Naive thymus-derived CD4-positive, alpha-beta T cell (primary cell): Measurements from ENCODE around the gene BCL6B. TPM values are rescaled to one million over a fixed set of nuclear protein-coding genes. Genes with fewer than 3 reads are reported as not detected.
"Not testable (repeated sequence)": the region's sequence is repeated elsewhere in the genome, so short reads cannot be mapped to it uniquely, and the experiment has no call there.

ENCODE experiments used
- ATAC-seq: fragments of 150-1000 bp; cut with Tn5 transposase; 2 replicates; pipeline ENCODE4 v1.10.0; 2021; ENCODE audit warnings: mild to moderate bottlenecking, moderate library complexity
- CTCF ChIA-PET: fragments of 350-600 bp; sonication (Branson Sonifier 250); formaldehyde crosslinking; loops from one replicate; lab custom pipeline; 2021; ENCODE audit warnings: antibody characterized with exemption; lab: Charles Lee
- POLR2A ChIA-PET: fragments of 350-600 bp; sonication (Branson Sonifier 250); formaldehyde crosslinking; loops from one replicate; lab custom pipeline; 2021; ENCODE audit warnings: antibody characterized with exemption, inconsistent platforms; lab: Charles Lee
- DNase-seq, 9 donors: peaks; one replicate each; pipeline versions ENCODE4 v3.0.0 to v3.0.0-alpha.2; 2020 to 2022; ENCODE audit warnings: mixed read lengths in 1 of 9
- H3K27ac ChIP-seq: one replicate; pipeline ENCODE4 v1.7.0; 2013; ENCODE audit warnings: mild to moderate bottlenecking, low read depth, low read length, moderate library complexity
- H3K27me3 ChIP-seq, 2 donors: one replicate each; pipeline ENCODE4 v1.7.0; 2013; ENCODE audit warnings: low read length in 2 of 2, mild to moderate bottlenecking in 2 of 2, moderate library complexity in 2 of 2; ENCODE audit not compliant: control insufficient read depth in 2 of 2, insufficient read depth in 2 of 2
- H3K36me3 ChIP-seq, 3 experiments: 1 replicate in 2 of 3; 2 replicates in 1 of 3; pipeline ENCODE4 v1.7.0; 2013; ENCODE audit warnings: low read length in 3 of 3, mild to moderate bottlenecking in 3 of 3, moderate library complexity in 1 of 3; ENCODE audit not compliant: insufficient read depth in 3 of 3, control insufficient read depth in 2 of 3
- H3K4me1 ChIP-seq, 2 donors: one replicate each; pipeline ENCODE4 v1.7.0; 2013; ENCODE audit warnings: low read length in 2 of 2, mild to moderate bottlenecking in 2 of 2, moderate library complexity in 1 of 2; ENCODE audit not compliant: control insufficient read depth in 2 of 2, insufficient read depth in 2 of 2
- H3K4me3 ChIP-seq: 2 replicates; pipeline ENCODE4 v1.7.0; 2013; ENCODE audit warnings: mild to moderate bottlenecking, low read length
- H3K9me3 ChIP-seq, 3 experiments: 1 replicate in 2 of 3; 2 replicates in 1 of 3; pipeline ENCODE4 v1.7.0; 2013; ENCODE audit warnings: low read length in 3 of 3; ENCODE audit not compliant: control insufficient read depth in 2 of 3
- H3K27ac Mint-ChIP-seq, 9 donors: one replicate each; pipeline ENCODE4 v1.8.0; 2020 to 2022; ENCODE audit warnings: mixed read lengths in 9 of 9, mild to moderate bottlenecking in 8 of 9, moderate library complexity in 5 of 9, inconsistent platforms in 2 of 9
- H3K27me3 Mint-ChIP-seq, 5 donors: one replicate each; pipeline ENCODE4 v1.8.0; 2021 to 2022; ENCODE audit warnings: mixed read lengths in 5 of 5, mild to moderate bottlenecking in 1 of 5
- H3K36me3 Mint-ChIP-seq, 5 donors: one replicate each; pipeline ENCODE4 v1.8.0; 2020 to 2022; ENCODE audit warnings: mixed read lengths in 5 of 5, mild to moderate bottlenecking in 3 of 5, inconsistent platforms in 1 of 5
- H3K4me1 Mint-ChIP-seq, 7 donors: one replicate each; pipeline ENCODE4 v1.8.0; 2020 to 2022; ENCODE audit warnings: mixed read lengths in 7 of 7, mild to moderate bottlenecking in 3 of 7, inconsistent platforms in 1 of 7
- H3K4me3 Mint-ChIP-seq, 10 donors: one replicate each; pipeline ENCODE4 v1.8.0; 2020 to 2022; ENCODE audit warnings: mild to moderate bottlenecking in 10 of 10, mixed read lengths in 10 of 10, moderate library complexity in 6 of 10, inconsistent platforms in 2 of 10
- H3K9me3 Mint-ChIP-seq, 11 donors: one replicate each; pipeline ENCODE4 v1.8.0; 2020 to 2022; ENCODE audit warnings: mixed read lengths in 11 of 11, mild to moderate bottlenecking in 4 of 11, inconsistent platforms in 1 of 11, moderate library complexity in 1 of 11
- intact Hi-C, 2 donors: fragments of 100-400 bp; cut with micrococcal nuclease; formaldehyde crosslinking; loops; one replicate each; pipeline ENCODE4 v1.15.1; 2023
- polyA plus RNA-seq, 2 donors: library from polyadenylated mRNA; unstranded; fragments of 300-500 nt; fragmentation: Illumina TruSeq; gene quantifications; one replicate each; pipeline ENCODE4 v1.2.3, GENCODE V29; 2021
- total RNA-seq, 6 experiments: library from RNA in 5 of 6; stranded (reverse) in 5 of 6; gene quantifications; 1 replicate in 5 of 6; 2 replicates in 1 of 6; pipeline ENCODE4 v1.2.3 and lab custom pipeline; 2021 to 2026

Gene BCL6B
- total and polyA plus RNA-seq, 7 experiments from 2014 or later = 0.70 TPM; not detected in 6

GRCh38 chr17:6993613-6994056, 29.2 kb upstream of the BCL6B start:
- intact Hi-C loops, H3K27ac ChIP-seq, H3K9me3 ChIP-seq, H3K9me3 Mint-ChIP-seq, H3K4me1 ChIP-seq, H3K4me3 ChIP-seq, H3K4me3 Mint-ChIP-seq, H3K4me1 Mint-ChIP-seq, H3K27me3 ChIP-seq, DNase-seq, ATAC-seq, H3K27me3 Mint-ChIP-seq: not testable (repeated sequence)
- POLR2A ChIA-PET = interaction anchor here (1.0 kb wide), 1 partner anchor 19 kb away, joined by 3 read pairs; the partner anchor contains the start of gene RNASEK
- CTCF ChIA-PET = interaction anchor here (1.3 kb wide), 1 partner anchor 11 kb away, joined by 3 read pairs; no protein-coding TSS in a partner anchor
- Mint-ChIP-seq H3K36me3 (peaks cover 4 to 14% (median 11%) of the 10 kb centered on the region in 5 donors), H3K27ac (peak overlapping the region in 4 of 9 donors; percentile 18 to 63 (median 37))
- H3K36me3 ChIP-seq = peaks cover 0 to 20% (median 0%) of the 10 kb centered on the region in 3 experiments

DNA sequence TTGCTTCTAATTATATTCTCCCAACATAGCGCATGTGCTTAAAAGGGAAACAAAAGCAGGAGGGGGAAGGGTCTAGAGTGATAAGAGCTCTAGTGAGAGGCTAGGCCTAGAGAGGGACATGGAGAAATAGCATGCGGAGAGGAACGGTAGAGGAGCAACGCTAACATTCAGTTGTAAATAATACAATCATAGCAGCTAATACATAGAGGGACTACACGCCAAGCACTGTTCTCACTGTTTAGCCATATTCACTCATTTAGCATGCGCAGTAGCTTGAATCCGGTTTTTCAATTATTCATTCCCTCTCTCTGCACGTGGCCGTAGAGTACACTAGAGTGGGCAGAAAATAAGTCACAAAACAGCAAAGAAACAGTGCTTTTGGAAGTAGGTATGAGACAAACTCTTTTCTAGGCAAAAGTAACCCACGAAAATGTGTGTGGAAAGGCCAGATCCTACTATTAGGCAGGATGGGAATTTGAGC, 28.7 kb upstream of the BCL6B start:
- H3K4me3 ChIP-seq = no peak overlapping the region
- DNase-seq = no peak
- no peak for ATAC-seq
- H3K27ac ChIP-seq = no peak overlapping the region
- ChIA-PET POLR2A (interaction anchor here (1.0 kb wide), 1 partner anchor 18 kb away, joined by 3 read pairs; the partner anchor contains the start of gene RNASEK), CTCF (interaction anchor here (1.3 kb wide), 1 partner anchor 10 kb away, joined by 3 read pairs; no protein-coding TSS in a partner anchor)
- no peaks in the 10 kb centered on the region for H3K4me1 ChIP-seq
- Mint-ChIP-seq H3K9me3 (no peaks in the 10 kb centered on the region), H3K36me3 (peaks cover 4 to 17% (median 11%) of the 10 kb centered on the region in 5 donors), H3K4me1 (peaks cover 0 to 10% (median 5%) of the 10 kb centered on the region in 7 donors), H3K27me3 (no peaks in the 10 kb centered on the region), H3K27ac (peak overlapping the region in 5 of 9 donors; percentile 9 to 63 (median 23)), H3K4me3 (no peak overlapping the region)
- H3K27me3 ChIP-seq = no peaks in the 10 kb centered on the region
- peaks cover 0 to 25% (median 0%) of the 10 kb centered on the region in 3 experiments for H3K36me3 ChIP-seq
- no peaks in the 10 kb centered on the region for H3K9me3 ChIP-seq
- intact Hi-C loops = no loop called here

DNA sequence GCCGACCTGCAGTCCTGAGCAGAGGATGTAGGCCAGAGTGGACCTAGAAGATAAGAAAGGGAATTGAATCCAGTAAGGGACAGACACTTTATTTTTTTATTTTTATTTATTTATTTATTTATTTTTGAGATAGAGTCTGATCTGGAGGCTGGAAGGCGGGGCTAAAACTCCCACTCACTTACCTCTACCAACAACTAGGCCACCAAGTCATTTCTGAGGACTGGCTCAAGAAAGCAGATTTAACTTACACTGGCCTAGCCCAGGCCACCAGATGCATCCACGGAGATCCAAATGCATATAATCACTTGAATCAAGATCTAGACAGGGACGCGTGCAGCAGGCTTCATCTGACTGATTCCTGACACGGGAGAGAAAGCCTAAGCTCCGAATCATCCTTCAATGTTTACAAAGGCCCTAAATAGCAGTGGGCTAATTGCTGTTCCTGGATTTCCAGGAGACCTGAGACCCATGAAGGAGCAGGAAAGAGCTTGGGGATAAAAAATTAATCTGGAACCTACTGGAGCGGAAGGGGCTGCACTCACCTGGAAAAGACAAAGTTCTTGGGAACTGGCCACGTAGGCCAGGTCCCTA, 28.1 kb upstream of the BCL6B start:
- Mint-ChIP-seq H3K27me3 (no peaks in the 10 kb centered on the region), H3K27ac (peak overlapping the region in 2 of 9 donors; percentile 33 to 53), H3K9me3 (no peaks in the 10 kb centered on the region), H3K36me3 (peaks cover 4 to 23% (median 15%) of the 10 kb centered on the region in 5 donors), H3K4me1 (peaks cover 0 to 10% (median 5%) of the 10 kb centered on the region in 7 donors), H3K4me3 (no peak overlapping the region)
- Histone ChIP-seq H3K27ac (no peak overlapping the region), H3K4me3 (no peak overlapping the region), H3K4me1 (no peaks in the 10 kb centered on the region), H3K36me3 (peaks cover 0 to 31% (median 0%) of the 10 kb centered on the region in 3 experiments), H3K27me3 (no peaks in the 10 kb centered on the region), H3K9me3 (no peaks in the 10 kb centered on the region)
- CTCF ChIA-PET = no interaction called here
- POLR2A ChIA-PET = no interaction called here
- intact Hi-C loops = no loop called here
- no peak for DNase-seq
- no peak for ATAC-seq

DNA sequence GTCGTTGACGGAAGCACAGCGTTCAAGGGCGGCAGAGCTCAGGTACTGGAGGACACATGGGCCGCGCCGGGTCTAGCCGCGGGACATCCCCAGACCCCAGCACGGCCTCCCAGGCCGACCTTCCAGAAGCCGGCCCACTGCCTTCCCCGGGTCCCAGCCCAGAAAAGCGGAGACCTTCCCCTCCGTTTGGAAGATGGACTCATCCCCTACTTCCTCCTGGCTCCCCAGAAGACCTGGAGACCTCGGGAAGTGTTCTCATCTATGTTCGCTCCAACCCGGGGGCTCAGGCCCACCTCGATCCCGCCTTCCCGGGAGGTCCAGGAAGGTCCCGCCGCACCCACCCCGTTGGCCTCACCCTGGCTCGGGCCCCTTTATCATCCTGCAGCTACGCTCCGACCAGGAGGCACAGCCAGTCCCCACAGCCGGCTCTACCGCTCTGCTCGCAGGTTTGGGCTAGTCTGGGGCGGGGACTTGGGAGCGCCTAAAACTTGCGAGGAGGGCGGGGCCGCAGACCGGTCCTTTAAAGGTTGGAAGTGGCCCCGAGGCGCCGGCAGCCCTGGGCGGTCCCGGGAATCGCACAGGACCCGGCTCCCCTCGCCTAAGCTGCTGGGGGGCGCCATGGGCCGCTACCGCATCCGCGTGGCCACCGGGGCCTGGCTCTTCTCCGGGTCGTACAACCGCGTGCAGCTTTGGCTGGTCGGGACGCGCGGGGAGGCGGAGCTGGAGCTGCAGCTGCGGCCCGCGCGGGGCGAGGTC, 27.2 kb upstream of the BCL6B start, which contains the start of gene ALOX12:
Gene ALOX12, plus strand, starts transcription at position 550 of the 756 bp plus-strand sequence. Its CDS starts 69 bp downstream, at position 619.
- Mint-ChIP-seq H3K4me1 (peaks cover 0 to 12% (median 5%) of the 10 kb centered on the region in 7 donors), H3K4me3 (peak within 1 kb of the TSS in 1 of 10 donors; percentile 47), H3K27me3 (no peaks in the 10 kb centered on the region), H3K36me3 (peaks cover 4 to 28% (median 17%) of the 10 kb centered on the region in 5 donors), H3K27ac (peak within 1 kb of the TSS in 2 of 9 donors; percentile 19 to 25), H3K9me3 (peaks cover 0 to 2% (median 0%) of the 10 kb centered on the region in 11 donors)
- ChIA-PET POLR2A (no interaction called here), CTCF (no interaction called here)
- H3K4me3 ChIP-seq = no peak within 1 kb of the TSS
- H3K27ac ChIP-seq = no peak within 1 kb of the TSS
- no peaks in the 10 kb centered on the region for H3K9me3 ChIP-seq
- intact Hi-C loops = no loop called here
- H3K27me3 ChIP-seq = no peaks in the 10 kb centered on the region
- H3K36me3 ChIP-seq = peaks cover 0 to 40% (median 2%) of the 10 kb centered on the region in 3 experiments
- H3K4me1 ChIP-seq = no peaks in the 10 kb centered on the region
- DNase-seq = no peak
- peak; percentile 20 for ATAC-seq

GRCh38 chr17:6996256-6997011, 26.4 kb upstream of the BCL6B start:
- Histone ChIP-seq H3K4me3 (no peak overlapping the region), H3K27ac (no peak overlapping the region), H3K4me1 (no peaks in the 10 kb centered on the region), H3K36me3 (peaks cover 4 to 48% (median 6%) of the 10 kb centered on the region in 3 experiments), H3K9me3 (no peaks in the 10 kb centered on the region), H3K27me3 (no peaks in the 10 kb centered on the region)
- intact Hi-C loops = no loop called here
- Mint-ChIP-seq H3K36me3 (peaks cover 4 to 32% (median 21%) of the 10 kb centered on the region in 5 donors), H3K4me3 (no peak overlapping the region), H3K4me1 (peaks cover 0 to 12% (median 5%) of the 10 kb centered on the region in 7 donors), H3K9me3 (peaks cover 0 to 2% (median 0%) of the 10 kb centered on the region in 11 donors), H3K27ac (no peak overlapping the region), H3K27me3 (no peaks in the 10 kb centered on the region)
- POLR2A ChIA-PET = no interaction called here
- ATAC-seq (no peak), DNase-seq (no peak)
- CTCF ChIA-PET = no interaction called here

- Mint-ChIP-seq H3K4me1 (peaks cover 0 to 15% (median 8%) of the 10 kb centered on the region in 7 donors), H3K36me3 (peaks cover 7 to 38% (median 26%) of the 10 kb centered on the region in 5 donors), H3K27me3 (no peaks in the 10 kb centered on the region), H3K4me3 (peak overlapping the region in 1 of 10 donors; percentile 29), H3K9me3 (peaks cover 0 to 2% (median 0%) of the 10 kb centered on the region in 11 donors), H3K27ac (peak overlapping the region in 2 of 9 donors; percentile 25 to 84)
- DNase-seq (no peak), ATAC-seq (no peak)
- Histone ChIP-seq H3K27ac (no peak overlapping the region), H3K9me3 (no peaks in the 10 kb centered on the region), H3K27me3 (no peaks in the 10 kb centered on the region), H3K4me1 (no peaks in the 10 kb centered on the region), H3K36me3 (peaks cover 8 to 55% (median 10%) of the 10 kb centered on the region in 3 experiments), H3K4me3 (no peak overlapping the region)
- intact Hi-C loops = no loop called here
- POLR2A ChIA-PET = no interaction called here
- CTCF ChIA-PET = no interaction called here
Measured at GRCh38 chr17:6997171-6997570, 25.7 kb upstream of the BCL6B start.
